Fibroblast of lung (primary cell): ENCODE measurements around the gene ACOXL. TPM values are rescaled to one million over a fixed set of nuclear protein-coding genes. Genes with fewer than 3 reads are reported as not detected.

ENCODE experiments used
- DNase-seq, 2 donors: peaks; one replicate each; pipeline versions ENCODE4 v3.0.0 to v3.0.0-alpha.2; 2010; ENCODE audit warnings: low read depth in 2 of 2
- H2AFZ ChIP-seq: 2 replicates; pipeline ENCODE4 v1.5.1; 2012; ENCODE audit warnings: low read length, control low read depth, inconsistent platforms
- H3K27ac ChIP-seq: 2 replicates; pipeline ENCODE4 v1.5.1; 2011; ENCODE audit warnings: low read length, control low read depth; ENCODE audit not compliant: insufficient read depth
- H3K27me3 ChIP-seq: 2 replicates; pipeline ENCODE4 v1.5.1; 2011; ENCODE audit warnings: mild to moderate bottlenecking, low read length; ENCODE audit not compliant: control insufficient read depth, insufficient read depth
- H3K36me3 ChIP-seq: 2 replicates; pipeline ENCODE4 v1.5.1; 2011; ENCODE audit warnings: low read length; ENCODE audit not compliant: control insufficient read depth, insufficient read depth
- H3K4me1 ChIP-seq: 2 replicates; pipeline ENCODE4 v1.5.1; 2011; ENCODE audit warnings: low read length; ENCODE audit not compliant: control insufficient read depth, insufficient read depth; ENCODE audit errors: extremely low read depth
- H3K4me2 ChIP-seq: 2 replicates; pipeline ENCODE4 v1.5.1; 2011; ENCODE audit warnings: low read length, control low read depth; ENCODE audit not compliant: insufficient read depth; ENCODE audit errors: extremely low read depth
- H3K4me3 ChIP-seq, 4 experiments: fragments of 200-600 bp in 1 of 4; sonication (generic) in 1 of 4; replicated peaks in 1 of 4; 2 replicates each; pipeline ENCODE4 v1.5.1; 2011 to 2016; ENCODE audit warnings: low read length in 4 of 4, low read depth in 3 of 4, mild to moderate bottlenecking in 3 of 4, control low read depth in 2 of 4, inconsistent platforms in 1 of 4, mixed read lengths in 1 of 4; ENCODE audit not compliant: insufficient read depth in 1 of 4; ENCODE audit errors: control extremely low read depth in 1 of 4
- H3K79me2 ChIP-seq: 2 replicates; pipeline ENCODE4 v1.5.1; 2012; ENCODE audit warnings: mild to moderate bottlenecking, low read length, inconsistent platforms; ENCODE audit not compliant: control insufficient read depth, insufficient read depth
- H3K9ac ChIP-seq: 2 replicates; pipeline ENCODE4 v1.5.1; 2011; ENCODE audit warnings: mild to moderate bottlenecking, low read length, control low read depth; ENCODE audit not compliant: insufficient read depth
- H3K9me3 ChIP-seq: 2 replicates; pipeline ENCODE4 v1.5.1; 2012; ENCODE audit warnings: low read depth, low read length; ENCODE audit not compliant: control insufficient read depth, insufficient read depth
- H4K20me1 ChIP-seq: 2 replicates; pipeline ENCODE4 v1.5.1; 2011; ENCODE audit warnings: low read length; ENCODE audit not compliant: control insufficient read depth, insufficient read depth; ENCODE audit errors: extremely low read depth
- EZH2 ChIP-seq: IDR thresholded peaks from 2 replicates; pipeline ENCODE4 v1.5.1; 2012; ENCODE audit warnings: low read length, control low read depth, mild to moderate bottlenecking; ENCODE audit errors: missing control alignments
- polyA plus RNA-seq, 2 donors: library from polyadenylated mRNA; depleted of rRNA in 1 of 2; stranded (reverse) in 1 of 2; unstranded in 1 of 2; fragments of >200 nt; gene quantifications; 2 replicates each; pipeline ENCODE4 v1.2.1, GENCODE V29; 2011 to 2012; ENCODE audit warnings: missing spikeins in 1 of 2
- total RNA-seq: library from RNA; depleted of rRNA; stranded (reverse); fragments of >200 nt; gene quantifications from 2 replicates; pipeline ENCODE4 v1.2.1, GENCODE V29; 2014
- TF ChIP-seq, protein P1 (sequence below), 2 donors: IDR thresholded peaks in 1 of 2; conservative IDR thresholded peaks in 1 of 2; 1 replicate in 1 of 2; 2 replicates in 1 of 2; pipeline ENCODE4 v1.5.1; 2011 to 2012; ENCODE audit warnings: low read length in 2 of 2, control low read depth in 1 of 2, inconsistent platforms in 1 of 2, low read depth in 1 of 2, mild to moderate bottlenecking in 1 of 2

ACOXL gene
- total and polyA plus RNA-seq, 2 donors (not counting 1 experiment from before 2014, with no cell fraction given) = not detected

DNA sequence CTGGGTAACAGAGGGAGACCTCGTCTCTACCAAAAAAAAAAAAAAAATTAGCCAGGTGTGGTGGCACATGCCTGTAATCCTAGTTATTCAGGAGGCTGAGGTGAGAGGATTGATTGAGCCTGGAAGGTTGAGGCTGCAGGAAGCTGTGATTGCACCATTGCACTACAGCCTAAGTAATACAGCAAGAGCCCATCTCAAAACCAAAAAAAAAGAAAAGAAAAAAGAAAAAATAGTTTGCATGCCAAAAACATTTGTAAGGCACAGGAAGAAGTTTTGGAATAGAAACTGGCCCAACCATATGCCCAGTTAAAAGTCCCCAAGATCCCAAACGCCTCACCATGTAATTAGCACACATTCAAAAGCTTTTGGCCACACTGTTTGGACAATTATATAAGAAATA, 13.4 kb upstream of the ACOXL start:
- Histone ChIP-seq H3K4me2 (no peak overlapping the region), H3K27ac (no peak overlapping the region), H3K9me3 (no peaks in the 10 kb centered on the region), H3K9ac (no peak overlapping the region), H2AFZ (no peak overlapping the region), H3K4me3 (no peak overlapping the region), H3K27me3 (peaks cover 16% of the 10 kb centered on the region), H3K36me3 (no peaks in the 10 kb centered on the region), H4K20me1 (no peaks in the 10 kb centered on the region), H3K79me2 (no peaks in the 10 kb centered on the region), H3K4me1 (no peaks in the 10 kb centered on the region)
- TF ChIP-seq, protein P1, sequence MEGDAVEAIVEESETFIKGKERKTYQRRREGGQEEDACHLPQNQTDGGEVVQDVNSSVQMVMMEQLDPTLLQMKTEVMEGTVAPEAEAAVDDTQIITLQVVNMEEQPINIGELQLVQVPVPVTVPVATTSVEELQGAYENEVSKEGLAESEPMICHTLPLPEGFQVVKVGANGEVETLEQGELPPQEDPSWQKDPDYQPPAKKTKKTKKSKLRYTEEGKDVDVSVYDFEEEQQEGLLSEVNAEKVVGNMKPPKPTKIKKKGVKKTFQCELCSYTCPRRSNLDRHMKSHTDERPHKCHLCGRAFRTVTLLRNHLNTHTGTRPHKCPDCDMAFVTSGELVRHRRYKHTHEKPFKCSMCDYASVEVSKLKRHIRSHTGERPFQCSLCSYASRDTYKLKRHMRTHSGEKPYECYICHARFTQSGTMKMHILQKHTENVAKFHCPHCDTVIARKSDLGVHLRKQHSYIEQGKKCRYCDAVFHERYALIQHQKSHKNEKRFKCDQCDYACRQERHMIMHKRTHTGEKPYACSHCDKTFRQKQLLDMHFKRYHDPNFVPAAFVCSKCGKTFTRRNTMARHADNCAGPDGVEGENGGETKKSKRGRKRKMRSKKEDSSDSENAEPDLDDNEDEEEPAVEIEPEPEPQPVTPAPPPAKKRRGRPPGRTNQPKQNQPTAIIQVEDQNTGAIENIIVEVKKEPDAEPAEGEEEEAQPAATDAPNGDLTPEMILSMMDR (conservative IDR thresholded peaks at IDR 0.05 in 1 of 2, IDR thresholded peaks at IDR 0.05 in 1 of 2; ENCODE audit: low read depth in 1 of 2, low read length in 2 of 2) = no peak
- no peak for TF ChIP-seq EZH2
- DNase-seq = no peak

DNA sequence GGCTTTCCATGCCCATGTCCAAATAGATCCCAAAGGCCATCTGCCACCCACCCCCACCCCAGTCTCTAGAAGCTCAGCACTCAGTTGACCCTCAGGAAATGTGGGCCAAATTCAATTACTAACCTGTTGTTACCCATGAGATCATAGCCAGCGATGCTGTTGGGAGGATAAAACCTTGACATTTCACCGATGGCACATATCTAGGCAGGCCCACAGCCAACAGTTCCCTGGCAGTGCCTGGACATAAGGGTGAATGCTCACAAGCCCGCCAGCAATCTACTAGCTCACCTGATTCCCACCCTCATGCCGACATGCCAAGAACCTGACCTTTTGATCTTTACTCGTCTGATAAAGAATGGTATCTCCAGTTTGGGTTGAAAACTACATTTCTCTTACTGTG, 11.8 kb upstream of the ACOXL start:
- Histone ChIP-seq H3K36me3 (no peaks in the 10 kb centered on the region), H3K27ac (no peak overlapping the region), H3K27me3 (peaks cover 21% of the 10 kb centered on the region), H2AFZ (no peak overlapping the region), H3K4me1 (no peaks in the 10 kb centered on the region), H4K20me1 (no peaks in the 10 kb centered on the region), H3K9ac (no peak overlapping the region), H3K4me3 (no peak overlapping the region), H3K4me2 (no peak overlapping the region), H3K79me2 (no peaks in the 10 kb centered on the region), H3K9me3 (no peaks in the 10 kb centered on the region)
- DNase-seq = no peak
- TF ChIP-seq, protein P1 (conservative IDR thresholded peaks at IDR 0.05 in 1 of 2, IDR thresholded peaks at IDR 0.05 in 1 of 2; ENCODE audit: low read depth in 1 of 2, low read length in 2 of 2) = no peak
- TF ChIP-seq EZH2 = no peak

DNA sequence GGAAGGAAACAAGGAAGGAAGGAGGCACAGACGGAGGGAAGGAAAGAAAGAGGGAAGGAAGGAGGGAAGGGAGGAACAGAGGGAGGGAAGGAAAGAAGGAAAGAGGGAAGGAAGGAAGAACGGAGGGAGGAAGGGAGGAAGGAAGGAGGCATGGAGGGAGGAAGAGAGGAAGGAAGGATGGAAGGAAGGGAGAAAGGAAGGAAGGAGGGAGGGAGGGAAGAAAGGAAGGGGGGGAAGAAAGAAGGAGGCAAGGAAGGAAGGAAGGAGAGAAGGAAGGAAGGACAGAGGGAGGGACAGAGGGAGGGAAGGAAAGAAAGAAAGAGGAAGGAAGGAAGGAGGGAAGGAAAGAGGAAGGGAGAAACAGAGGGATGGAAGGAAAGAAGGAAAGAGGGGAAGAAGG, 7.6 kb upstream of the ACOXL start:
- no peaks in the 10 kb centered on the region for H3K36me3 ChIP-seq
- H2AFZ ChIP-seq = no peak overlapping the region
- peaks cover 31% of the 10 kb centered on the region for H3K27me3 ChIP-seq
- H3K4me2 ChIP-seq = no peak overlapping the region
- no peak overlapping the region for H3K27ac ChIP-seq
- DNase-seq = no peak
- H3K79me2 ChIP-seq = no peaks in the 10 kb centered on the region
- TF ChIP-seq, protein P1 (conservative IDR thresholded peaks at IDR 0.05 in 1 of 2, IDR thresholded peaks at IDR 0.05 in 1 of 2; ENCODE audit: low read depth in 1 of 2, low read length in 2 of 2) = no peak
- no peak for TF ChIP-seq EZH2
- no peak overlapping the region for H3K4me3 ChIP-seq
- H4K20me1 ChIP-seq = no peaks in the 10 kb centered on the region
- H3K9ac ChIP-seq = no peak overlapping the region
- H3K4me1 ChIP-seq = no peaks in the 10 kb centered on the region
- no peaks in the 10 kb centered on the region for H3K9me3 ChIP-seq
